ENCODE data around the gene HID1. TPM values are rescaled to one million over a fixed set of nuclear protein-coding genes. Genes with fewer than 3 reads are reported as not detected.

Gene HID1
- total and polyA plus RNA-seq, 5 donors from 2014 or later, result 1.4 to 5.6 (median 2.7) TPM

- peaks cover 8% of the 10 kb centered on the region for H3K27me3 Mint-ChIP-seq
- peak overlapping the region in 1 of 3 donors; percentile 63 for H3K27ac Mint-ChIP-seq
- H3K36me3 ChIP-seq (ENCODE audit: control insufficient read depth, insufficient read depth, low read length), result no peaks in the 10 kb centered on the region
- H3K27me3 ChIP-seq (ENCODE audit: control insufficient read depth, insufficient read depth, low read length), result no peaks in the 10 kb centered on the region
- no peak overlapping the region for H3K4me3 Mint-ChIP-seq
- peaks cover 5% of the 10 kb centered on the region for H3K4me1 ChIP-seq (ENCODE audit: control insufficient read depth, insufficient read depth, low read length, poor library complexity, severe bottlenecking)
- H3K9me3 Mint-ChIP-seq, result peaks cover 0 to 2% (median 0%) of the 10 kb centered on the region in 7 donors
- no peaks in the 10 kb centered on the region for H3K36me3 Mint-ChIP-seq
- DNase-seq, result peak; percentile 61 to 71 (median 63)
- no peaks in the 10 kb centered on the region for H3K9me3 ChIP-seq (ENCODE audit: control insufficient read depth in 2 of 2, low read length in 2 of 2)
- H3K4me3 ChIP-seq (ENCODE audit: low read depth, low read length), result no peak overlapping the region
- ATAC-seq (ENCODE audit: low read depth in 2 of 2), result peak; percentile 41 to 55
- no peak overlapping the region for H3K27ac ChIP-seq (ENCODE audit: insufficient read depth, low read length, poor library complexity, severe bottlenecking)
- peaks cover 0 to 6% (median 3%) of the 10 kb centered on the region in 4 donors for H3K4me1 Mint-ChIP-seq
Measured at GRCh38 chr17:74957935-74958740, 14.4 kb downstream of the HID1 start.

- Histone ChIP-seq H3K4me3 (ENCODE audit: low read depth, low read length) (no peak overlapping the region), H3K36me3 (ENCODE audit: control insufficient read depth, insufficient read depth, low read length) (no peaks in the 10 kb centered on the region), H3K27me3 (ENCODE audit: control insufficient read depth, insufficient read depth, low read length) (no peaks in the 10 kb centered on the region), H3K27ac (ENCODE audit: insufficient read depth, low read length, poor library complexity, severe bottlenecking) (no peak overlapping the region), H3K4me1 (ENCODE audit: control insufficient read depth, insufficient read depth, low read length, poor library complexity, severe bottlenecking) (no peaks in the 10 kb centered on the region), H3K9me3 (ENCODE audit: control insufficient read depth in 2 of 2, low read length in 2 of 2) (no peaks in the 10 kb centered on the region)
- ATAC-seq (ENCODE audit: low read depth in 2 of 2) (no peak), DNase-seq (no peak)
- peaks cover 0 to 2% (median 0%) of the 10 kb centered on the region in 7 donors for H3K9me3 Mint-ChIP-seq
- H3K27me3 Mint-ChIP-seq, result peaks cover 8% of the 10 kb centered on the region
- peak overlapping the region in 1 of 3 donors; percentile 59 for H3K27ac Mint-ChIP-seq
- no peaks in the 10 kb centered on the region for H3K36me3 Mint-ChIP-seq
- H3K4me1 Mint-ChIP-seq, result peaks cover 0 to 3% (median 0%) of the 10 kb centered on the region in 4 donors
- H3K4me3 Mint-ChIP-seq, result no peak overlapping the region
Measured at GRCh38 chr17:74956093-74956492, 16.5 kb downstream of the HID1 start.

GRCh38 chr17:74954665-74955421 is 17.7 kb downstream of the HID1 start:
- no peak overlapping the region for H3K4me3 Mint-ChIP-seq
- no peaks in the 10 kb centered on the region for H3K9me3 ChIP-seq (ENCODE audit: control insufficient read depth in 2 of 2, low read length in 2 of 2)
- peaks cover 8% of the 10 kb centered on the region for H3K27me3 Mint-ChIP-seq
- peaks cover 0 to 2% (median 0%) of the 10 kb centered on the region in 7 donors for H3K9me3 Mint-ChIP-seq
- DNase-seq (no peak), ATAC-seq (ENCODE audit: low read depth in 2 of 2) (no peak)
- H3K27me3 ChIP-seq (ENCODE audit: control insufficient read depth, insufficient read depth, low read length), result no peaks in the 10 kb centered on the region
- no peak overlapping the region for H3K27ac Mint-ChIP-seq
- no peak overlapping the region for H3K27ac ChIP-seq (ENCODE audit: insufficient read depth, low read length, poor library complexity, severe bottlenecking)
- no peaks in the 10 kb centered on the region for H3K4me1 ChIP-seq (ENCODE audit: control insufficient read depth, insufficient read depth, low read length, poor library complexity, severe bottlenecking)
- H3K36me3 ChIP-seq (ENCODE audit: control insufficient read depth, insufficient read depth, low read length), result no peaks in the 10 kb centered on the region
- no peak overlapping the region for H3K4me3 ChIP-seq (ENCODE audit: low read depth, low read length)
- no peaks in the 10 kb centered on the region for H3K4me1 Mint-ChIP-seq
- no peaks in the 10 kb centered on the region for H3K36me3 Mint-ChIP-seq

GRCh38 chr17:74954115-74954514 is 18.4 kb downstream of the HID1 start:
- peaks cover 8% of the 10 kb centered on the region for H3K27me3 Mint-ChIP-seq
- Histone ChIP-seq H3K4me1 (ENCODE audit: control insufficient read depth, insufficient read depth, low read length, poor library complexity, severe bottlenecking) (no peaks in the 10 kb centered on the region), H3K27me3 (ENCODE audit: control insufficient read depth, insufficient read depth, low read length) (no peaks in the 10 kb centered on the region), H3K4me3 (ENCODE audit: low read depth, low read length) (no peak overlapping the region), H3K9me3 (ENCODE audit: control insufficient read depth in 2 of 2, low read length in 2 of 2) (no peaks in the 10 kb centered on the region), H3K27ac (ENCODE audit: insufficient read depth, low read length, poor library complexity, severe bottlenecking) (no peak overlapping the region), H3K36me3 (ENCODE audit: control insufficient read depth, insufficient read depth, low read length) (no peaks in the 10 kb centered on the region)
- no peaks in the 10 kb centered on the region for H3K4me1 Mint-ChIP-seq
- ATAC-seq (ENCODE audit: low read depth in 2 of 2), result no peak
- peaks cover 0 to 2% (median 0%) of the 10 kb centered on the region in 7 donors for H3K9me3 Mint-ChIP-seq
- no peak overlapping the region for H3K27ac Mint-ChIP-seq
- no peak for DNase-seq
- H3K4me3 Mint-ChIP-seq, result no peak overlapping the region
- H3K36me3 Mint-ChIP-seq, result no peaks in the 10 kb centered on the region

- H3K27ac ChIP-seq (ENCODE audit: insufficient read depth, low read length, poor library complexity, severe bottlenecking), result no peak overlapping the region
- no peak overlapping the region for H3K27ac Mint-ChIP-seq
- H3K4me1 Mint-ChIP-seq, result no peaks in the 10 kb centered on the region
- H3K27me3 Mint-ChIP-seq, result peaks cover 8% of the 10 kb centered on the region
- H3K9me3 Mint-ChIP-seq, result peaks cover 0 to 2% (median 0%) of the 10 kb centered on the region in 7 donors
- no peak for ATAC-seq (ENCODE audit: low read depth in 2 of 2)
- H3K4me1 ChIP-seq (ENCODE audit: control insufficient read depth, insufficient read depth, low read length, poor library complexity, severe bottlenecking), result no peaks in the 10 kb centered on the region
- no peak overlapping the region for H3K4me3 ChIP-seq (ENCODE audit: low read depth, low read length)
- no peak for DNase-seq
- no peaks in the 10 kb centered on the region for H3K9me3 ChIP-seq (ENCODE audit: control insufficient read depth in 2 of 2, low read length in 2 of 2)
- H3K36me3 Mint-ChIP-seq, result no peaks in the 10 kb centered on the region
- H3K27me3 ChIP-seq (ENCODE audit: control insufficient read depth, insufficient read depth, low read length), result no peaks in the 10 kb centered on the region
- H3K4me3 Mint-ChIP-seq, result no peak overlapping the region
- no peaks in the 10 kb centered on the region for H3K36me3 ChIP-seq (ENCODE audit: control insufficient read depth, insufficient read depth, low read length)
Measured at GRCh38 chr17:74953134-74953687, 19.3 kb downstream of the HID1 start.

GRCh38 chr17:74952431-74953133 is 20.0 kb downstream of the HID1 start:
- Mint-ChIP-seq H3K9me3 (peaks cover 0 to 2% (median 0%) of the 10 kb centered on the region in 7 donors), H3K4me1 (no peaks in the 10 kb centered on the region), H3K36me3 (no peaks in the 10 kb centered on the region), H3K4me3 (no peak overlapping the region), H3K27me3 (peaks cover 8% of the 10 kb centered on the region), H3K27ac (no peak overlapping the region)
- no peaks in the 10 kb centered on the region for H3K4me1 ChIP-seq (ENCODE audit: control insufficient read depth, insufficient read depth, low read length, poor library complexity, severe bottlenecking)
- DNase-seq (no peak), ATAC-seq (ENCODE audit: low read depth in 2 of 2) (no peak)
- H3K36me3 ChIP-seq (ENCODE audit: control insufficient read depth, insufficient read depth, low read length), result no peaks in the 10 kb centered on the region
- no peaks in the 10 kb centered on the region for H3K9me3 ChIP-seq (ENCODE audit: control insufficient read depth in 2 of 2, low read length in 2 of 2)
- no peaks in the 10 kb centered on the region for H3K27me3 ChIP-seq (ENCODE audit: control insufficient read depth, insufficient read depth, low read length)
- no peak overlapping the region for H3K27ac ChIP-seq (ENCODE audit: insufficient read depth, low read length, poor library complexity, severe bottlenecking)
- H3K4me3 ChIP-seq (ENCODE audit: low read depth, low read length), result no peak overlapping the region

- H3K36me3 Mint-ChIP-seq, result no peaks in the 10 kb centered on the region
- no peak for DNase-seq
- H3K9me3 Mint-ChIP-seq, result peaks cover 0 to 2% (median 0%) of the 10 kb centered on the region in 7 donors
- Histone ChIP-seq H3K27ac (ENCODE audit: insufficient read depth, low read length, poor library complexity, severe bottlenecking) (no peak overlapping the region), H3K36me3 (ENCODE audit: control insufficient read depth, insufficient read depth, low read length) (no peaks in the 10 kb centered on the region), H3K27me3 (ENCODE audit: control insufficient read depth, insufficient read depth, low read length) (no peaks in the 10 kb centered on the region), H3K4me3 (ENCODE audit: low read depth, low read length) (no peak overlapping the region), H3K9me3 (ENCODE audit: control insufficient read depth in 2 of 2, low read length in 2 of 2) (no peaks in the 10 kb centered on the region), H3K4me1 (ENCODE audit: control insufficient read depth, insufficient read depth, low read length, poor library complexity, severe bottlenecking) (no peaks in the 10 kb centered on the region)
- H3K27ac Mint-ChIP-seq, result no peak overlapping the region
- no peak for ATAC-seq (ENCODE audit: low read depth in 2 of 2)
- peaks cover 8% of the 10 kb centered on the region for H3K27me3 Mint-ChIP-seq
- no peak overlapping the region for H3K4me3 Mint-ChIP-seq
- no peaks in the 10 kb centered on the region for H3K4me1 Mint-ChIP-seq
Measured at GRCh38 chr17:74951680-74952421, 20.7 kb downstream of the HID1 start.

All from CD4-positive, CD25-positive, alpha-beta regulatory T cell (primary cell).